ENCODE results near the gene PROK1. TPM values are rescaled to one million over a fixed set of nuclear protein-coding genes. Genes with fewer than 3 reads are reported as not detected.

Gene PROK1
- total and polyA plus RNA-seq, 2 donors (not counting 1 experiment from before 2014, with no cell fraction given), result not detected

- WGBS (ENCODE audit: insufficient coverage), result under 1% methylated on average over 76 of the region's 76 CpGs
- H3K9me3 Mint-ChIP-seq (ENCODE audit: insufficient read depth), result no peaks in the 10 kb centered on the region
- Histone ChIP-seq H3K27me3 (replicated peaks in 1 of 4; ENCODE audit: control extremely low read depth in 1 of 4, control insufficient read depth in 3 of 4, insufficient read depth in 4 of 4, low read length in 3 of 4) (no peaks in the 10 kb centered on the region), H4K20me1 (ENCODE audit: control insufficient read depth, insufficient read depth, low read length, poor library complexity, severe bottlenecking) (no peaks in the 10 kb centered on the region), H3K4me1 (ENCODE audit: control insufficient read depth in 2 of 2, insufficient read depth in 2 of 2, low read length in 2 of 2) (peaks cover 18 to 23% of the 10 kb centered on the region in 2 donors), H2AFZ (ENCODE audit: insufficient read depth, low read depth, low read length, poor library complexity, severe bottlenecking) (peak within 1 kb of the TSS; percentile 92), H3K79me2 (ENCODE audit: control insufficient read depth, insufficient read depth, low read length) (peaks cover 45% of the 10 kb centered on the region), H3K27ac (ENCODE audit: low read length in 2 of 2) (peak within 1 kb of the TSS; percentile 87 to 90), H3K9me3 (ENCODE audit: control extremely low read depth in 1 of 3, control insufficient read depth in 2 of 3, insufficient read depth in 1 of 3, low read length in 2 of 3) (no peaks in the 10 kb centered on the region), H3K36me3 (replicated peaks in 1 of 2; ENCODE audit: control extremely low read depth in 1 of 2, control insufficient read depth in 1 of 2, extremely low read depth in 1 of 2, insufficient read depth in 2 of 2, low read length in 1 of 2) (peaks cover 5 to 33% of the 10 kb centered on the region in 2 experiments), H3K4me2 (replicated peaks; ENCODE audit: low read depth, low read length, poor library complexity, severe bottlenecking) (peak within 1 kb of the TSS; percentile 82), H3K9ac (ENCODE audit: low read length) (peak within 1 kb of the TSS; percentile 93), H3K4me3 (ENCODE audit: control extremely low read depth in 1 of 5, extremely low read depth in 1 of 5, insufficient read depth in 1 of 5, low read depth in 2 of 5, low read length in 4 of 5) (peak within 1 kb of the TSS; percentile 76 to 99 (median 90))
- POLR2A ChIA-PET, result interaction anchor here (0.7 to 5.4 kb wide), 5 partner anchors 22 to 69 kb away, joined by 4 to 37 read pairs (median 7); partner anchors contain the start of gene RBM15
- CTCF ChIA-PET, result interaction anchor here (0.8 to 11.1 kb wide), 10 partner anchors 10 to 1360 kb away, joined by 3 to 257 read pairs (median 6); partner anchors contain the start of genes KCNC4 and RBM15
- H3K4me1 Mint-ChIP-seq, result peaks cover 25% of the 10 kb centered on the region
- TF ChIP-seq CTCF (IDR thresholded peaks at IDR 0.05) (peak; percentile 23), EZH2 (IDR thresholded peaks at IDR 0.05; ENCODE audit: borderline replicate concordance, insufficient read depth, low read depth, low read length, poor library complexity, severe bottlenecking) (no peak)
- intact Hi-C loops (cut with micrococcal nuclease), result loop anchor here (1.0 to 5.0 kb wide), 7 partner anchors 22 to 925 kb away; partner anchors contain the start of genes ATXN7L2, KCNC4 and STRIP1
- H3K27ac Mint-ChIP-seq, result peak within 1 kb of the TSS; percentile 99
- no peaks in the 10 kb centered on the region for H3K27me3 Mint-ChIP-seq
- H3K4me3 Mint-ChIP-seq, result peak within 1 kb of the TSS; percentile 100
- peak; percentile 94 for DNase-seq
- peak; percentile 92 for ATAC-seq (ENCODE audit: low read depth)
Observed at GRCh38 chr1:110407260-110408210, 43.4 kb upstream of the PROK1 start, which contains the start of gene LAMTOR5. Gene LAMTOR5 (minus strand): TSS chr1:110407694. CDS start chr1:110407620, 74 bp downstream.

Data from B cell (primary cell).